ENCODE results near the gene NLK.

GRCh38 chr17:28128779-28129178 lies 86.3 kb downstream of the NLK start:
- no peak for TF ChIP-seq POLR2AphosphoS5 (IDR thresholded peaks at IDR 0.05; ENCODE audit: low read depth, low read length)
- no peak for TF ChIP-seq POLR2A (IDR thresholded peaks at IDR 0.05; ENCODE audit: low read depth, low read length)

Data from GM12892 (cell line).